MG63 (cell line): ENCODE measurements around the gene FAM111A. TPM values are rescaled to one million over a fixed set of nuclear protein-coding genes. Genes with fewer than 3 reads are reported as not detected.

Source experiments
- DNase-seq: peaks from one replicate; pipeline ENCODE4 v3.0.0-alpha.2; 2020
- H3K27me3 ChIP-seq: fragments of 250-450 bp; sonication (Bioruptor Pico); 2 replicates; pipeline ENCODE4 v1.5.1; 2020; ENCODE audit warnings: mild to moderate bottlenecking, moderate library complexity
- H3K36me3 ChIP-seq: fragments of 250-450 bp; sonication (Bioruptor Pico); 2 replicates; pipeline ENCODE4 v1.5.1; 2020; ENCODE audit warnings: mild to moderate bottlenecking, moderate library complexity
- H3K4me3 ChIP-seq: fragments of 250-450 bp; sonication (Bioruptor Pico); 2 replicates; pipeline ENCODE4 v1.5.1; 2020; ENCODE audit warnings: mild to moderate bottlenecking, moderate library complexity
- H3K9me3 ChIP-seq: fragments of 250-450 bp; sonication (Bioruptor Pico); 2 replicates; pipeline ENCODE4 v1.5.1; 2020; ENCODE audit warnings: mild to moderate bottlenecking, moderate library complexity
- total RNA-seq: library from RNA; depleted of rRNA; stranded (reverse); fragments of >200 nt; shearing (Covaris generic); gene quantifications from 2 replicates; pipeline ENCODE4 v1.2.3, GENCODE V29; 2014; ENCODE audit warnings: low replicate concordance

FAM111A gene
- total RNA-seq, 1 experiment from 2014 or later = 55.0 TPM

DNA sequence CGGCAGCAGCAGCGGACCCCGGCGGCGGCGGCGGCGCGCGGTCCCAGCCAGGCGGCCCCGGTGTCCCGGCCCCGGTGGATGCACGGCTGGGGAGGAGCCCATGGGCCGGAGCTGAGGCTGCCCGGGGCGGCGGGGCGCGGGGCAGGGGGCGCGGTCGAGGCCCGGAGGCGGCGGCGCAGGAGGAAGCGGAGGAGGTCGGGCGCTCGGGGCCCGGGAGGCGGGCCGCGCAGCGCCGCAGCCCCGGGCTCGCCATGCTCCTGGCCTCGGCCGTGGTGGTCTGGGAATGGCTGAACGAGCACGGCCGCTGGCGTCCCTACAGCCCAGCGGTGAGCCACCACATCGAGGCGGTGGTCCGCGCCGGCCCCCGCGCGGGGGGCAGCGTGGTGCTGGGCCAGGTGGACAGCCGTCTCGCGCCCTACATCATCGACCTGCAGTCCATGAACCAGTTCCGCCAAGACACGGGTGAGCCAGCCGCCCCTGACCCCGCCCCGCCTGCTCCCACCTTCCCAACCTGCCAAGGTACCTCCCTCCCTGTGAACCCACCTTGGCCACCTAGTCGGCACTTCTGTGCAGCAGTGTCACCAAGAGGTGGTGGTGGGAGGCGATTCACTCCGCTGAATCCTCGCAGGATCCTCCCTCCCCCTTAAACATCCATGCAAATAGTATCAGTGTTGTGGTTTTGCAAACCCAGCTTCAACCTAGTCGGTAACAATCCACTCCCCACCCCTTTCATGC, 29.9 kb downstream of the FAM111A start:
- H3K36me3 ChIP-seq = peaks cover 30% of the 10 kb centered on the region
- H3K4me3 ChIP-seq = peak overlapping the region; percentile 62
- DNase-seq = peak; percentile 23
- H3K9me3 ChIP-seq = no peaks in the 10 kb centered on the region
- H3K27me3 ChIP-seq = no peaks in the 10 kb centered on the region

DNA sequence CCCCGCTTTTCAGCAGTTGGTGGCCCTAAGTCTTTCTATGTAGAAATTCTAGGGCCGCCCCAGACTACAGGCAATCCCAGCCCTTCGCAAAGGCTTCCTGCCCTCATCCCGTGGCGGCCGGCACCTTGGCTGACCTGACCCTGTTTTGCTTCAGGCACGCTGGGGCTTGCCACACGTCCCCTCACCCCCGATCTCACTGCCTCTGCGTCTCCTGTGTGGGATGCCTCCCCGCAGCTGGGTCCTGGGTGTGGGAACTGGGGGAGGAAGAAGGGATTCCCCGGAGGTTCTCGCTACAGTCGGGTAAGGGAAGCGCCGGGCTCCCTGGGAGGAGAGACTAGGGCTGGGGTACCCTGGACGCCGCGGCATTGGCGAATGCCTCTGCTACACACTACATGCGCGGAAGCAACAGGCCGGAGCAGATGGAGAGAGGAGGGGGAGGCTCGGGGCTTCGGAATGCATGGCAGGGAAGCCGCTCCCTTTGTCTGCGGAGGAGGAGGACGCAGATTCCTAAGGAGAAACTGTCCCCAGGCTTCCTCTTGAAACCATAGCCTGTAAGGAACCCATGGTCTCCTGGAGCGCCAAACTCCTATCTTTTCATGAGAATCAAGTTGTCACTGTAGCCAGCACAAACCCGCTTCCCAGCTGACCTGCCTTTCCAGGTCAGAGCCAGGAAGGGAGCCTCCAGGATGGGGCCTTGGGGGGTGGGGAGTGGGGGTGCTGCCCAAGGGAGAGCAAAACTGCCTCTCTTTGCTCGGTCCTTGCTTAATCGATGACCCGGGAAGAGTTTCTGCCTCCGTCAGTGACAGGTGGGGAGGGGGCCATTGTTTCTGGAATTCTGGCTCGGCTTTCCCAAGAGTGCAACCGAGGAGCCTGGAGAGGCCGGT, 30.7 kb downstream of the FAM111A start:
- peak; percentile 46 for DNase-seq
- Histone ChIP-seq H3K9me3 (no peaks in the 10 kb centered on the region), H3K36me3 (peaks cover 39% of the 10 kb centered on the region), H3K4me3 (peak overlapping the region; percentile 62), H3K27me3 (no peaks in the 10 kb centered on the region)

DNA sequence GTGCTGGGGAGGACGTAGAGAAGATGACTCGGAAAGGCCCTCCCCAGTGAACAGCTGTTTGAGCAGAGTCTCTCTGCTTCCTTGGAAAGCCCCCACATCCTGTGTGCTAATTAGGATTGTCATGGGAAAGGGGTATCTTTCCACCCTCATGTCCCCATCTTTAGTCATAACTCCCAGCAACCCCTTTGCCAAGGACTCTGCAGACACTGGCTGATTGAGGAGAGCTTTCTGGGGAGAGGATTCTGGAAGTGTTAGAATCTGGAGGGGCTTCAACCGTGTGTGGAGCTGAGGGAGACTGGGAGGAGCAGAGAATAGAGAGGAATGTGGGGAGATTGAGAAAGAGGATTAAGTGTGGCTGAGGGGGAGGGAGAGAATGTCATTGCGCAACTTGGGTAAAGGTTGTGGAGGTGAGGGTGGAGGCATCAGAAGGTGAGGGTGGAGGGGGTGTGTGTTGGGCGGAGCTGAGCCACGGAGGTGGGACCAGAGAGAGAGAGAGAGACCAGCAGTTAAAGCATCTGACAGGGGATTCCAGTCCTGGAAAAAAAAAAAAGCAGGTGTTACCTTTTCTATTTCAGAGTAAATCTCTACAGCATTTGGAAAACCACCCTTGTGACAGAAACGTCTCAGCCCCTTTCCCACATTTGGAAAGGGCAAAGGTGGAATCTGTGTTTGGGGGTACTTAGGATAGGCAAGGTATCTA, 31.5 kb downstream of the FAM111A start:
- Histone ChIP-seq H3K27me3 (no peaks in the 10 kb centered on the region), H3K36me3 (peaks cover 46% of the 10 kb centered on the region), H3K4me3 (peak overlapping the region; percentile 62), H3K9me3 (peaks cover under 1% of the 10 kb centered on the region; the same call in 1 of the 2 replicates)
- DNase-seq = peak; percentile 21

DNA sequence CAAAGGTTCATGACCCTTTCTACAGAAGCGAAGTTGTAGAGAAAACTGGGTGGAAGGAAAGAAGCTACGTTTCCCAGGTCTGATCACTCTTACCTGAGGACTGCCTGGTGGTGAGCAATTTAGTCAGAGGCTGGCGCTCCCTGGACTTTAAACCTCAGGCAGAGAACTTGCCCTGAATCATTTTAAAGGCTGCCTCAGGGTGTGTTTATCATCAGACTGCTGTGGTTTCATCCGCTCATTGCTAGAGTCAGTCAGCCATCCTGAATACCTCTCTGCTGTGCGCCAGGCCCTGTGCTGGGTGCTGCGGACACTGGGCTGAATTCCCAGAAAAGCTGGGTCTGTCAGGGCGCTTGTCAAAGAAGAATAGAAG, 32.0 kb downstream of the FAM111A start:
- peak; percentile 65 for DNase-seq
- no peaks in the 10 kb centered on the region for H3K27me3 ChIP-seq
- H3K4me3 ChIP-seq = peak overlapping the region; percentile 62
- peaks cover 52% of the 10 kb centered on the region for H3K36me3 ChIP-seq
- H3K9me3 ChIP-seq = peaks cover 4% of the 10 kb centered on the region; the same call in 1 of the 2 replicates

DNA sequence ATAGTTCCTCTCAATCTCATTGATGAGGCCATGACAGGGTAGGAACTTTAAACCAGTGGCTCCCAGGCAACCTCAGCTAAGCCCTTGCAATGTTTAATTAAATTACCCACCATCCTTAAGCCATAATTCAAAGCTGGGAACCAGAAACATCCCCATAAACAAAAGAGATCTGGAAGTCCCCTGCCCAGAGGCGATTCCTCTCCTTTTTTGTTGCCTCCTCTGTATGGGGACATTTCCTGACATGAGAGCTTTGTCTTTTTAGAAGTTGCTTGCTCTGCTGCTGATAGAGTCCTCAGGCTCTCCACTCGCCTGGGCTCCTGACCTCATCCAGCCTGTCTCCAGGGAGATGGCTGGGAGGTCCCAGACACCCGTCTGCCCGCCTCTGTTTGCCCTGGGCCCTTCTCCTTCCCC, 32.4 kb downstream of the FAM111A start:
- Histone ChIP-seq H3K27me3 (no peaks in the 10 kb centered on the region), H3K9me3 (peaks cover 4% of the 10 kb centered on the region; the same call in 1 of the 2 replicates), H3K4me3 (peak overlapping the region; percentile 62), H3K36me3 (peaks cover 54% of the 10 kb centered on the region)
- DNase-seq = no peak

DNA sequence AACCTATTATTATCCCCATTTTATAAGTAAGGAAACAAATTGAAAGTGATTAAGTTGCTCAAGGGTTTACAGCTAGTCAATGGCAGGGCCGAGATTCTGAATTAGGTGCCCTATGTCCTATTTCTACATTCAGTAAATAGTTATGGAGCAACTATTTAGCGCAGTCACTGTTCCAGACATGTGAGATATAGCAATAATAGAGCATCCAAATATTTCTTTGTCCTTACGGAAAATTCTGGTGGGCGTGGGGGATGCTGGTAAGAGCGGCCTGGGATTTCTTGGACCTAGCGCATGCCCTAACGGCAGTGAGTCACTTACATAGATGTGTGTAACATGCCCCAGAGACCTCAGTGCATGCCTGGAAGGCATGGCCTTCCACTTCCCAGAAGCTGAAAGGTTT, 33.7 kb downstream of the FAM111A start:
- peaks cover 4% of the 10 kb centered on the region; the same call in 1 of the 2 replicates for H3K9me3 ChIP-seq
- H3K27me3 ChIP-seq = no peaks in the 10 kb centered on the region
- peaks cover 55% of the 10 kb centered on the region for H3K36me3 ChIP-seq
- no peak for DNase-seq
- no peak overlapping the region for H3K4me3 ChIP-seq

DNA sequence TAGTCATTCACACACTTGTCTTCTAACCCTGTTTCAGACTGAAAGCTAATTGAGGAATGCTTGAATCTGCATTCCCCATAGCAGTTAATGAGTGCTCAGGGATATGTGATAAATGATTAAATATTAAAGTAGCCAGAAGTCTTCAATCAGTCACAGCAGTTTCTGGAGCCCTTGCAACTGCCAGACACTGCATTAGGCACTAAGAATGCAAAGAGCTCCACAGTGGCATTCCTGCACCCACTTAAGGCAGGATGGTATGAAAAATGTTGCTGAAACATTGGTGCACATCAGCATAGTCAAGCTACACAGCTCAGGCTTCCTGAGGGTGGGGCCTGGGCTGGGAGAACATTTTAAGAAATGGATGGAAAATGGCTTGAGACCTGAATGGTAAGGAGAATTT, 35.7 kb downstream of the FAM111A start:
- H3K36me3 ChIP-seq = peaks cover 76% of the 10 kb centered on the region
- peaks cover 4% of the 10 kb centered on the region; the same call in 1 of the 2 replicates for H3K9me3 ChIP-seq
- no peak for DNase-seq
- H3K27me3 ChIP-seq = no peaks in the 10 kb centered on the region
- no peak overlapping the region for H3K4me3 ChIP-seq

DNA sequence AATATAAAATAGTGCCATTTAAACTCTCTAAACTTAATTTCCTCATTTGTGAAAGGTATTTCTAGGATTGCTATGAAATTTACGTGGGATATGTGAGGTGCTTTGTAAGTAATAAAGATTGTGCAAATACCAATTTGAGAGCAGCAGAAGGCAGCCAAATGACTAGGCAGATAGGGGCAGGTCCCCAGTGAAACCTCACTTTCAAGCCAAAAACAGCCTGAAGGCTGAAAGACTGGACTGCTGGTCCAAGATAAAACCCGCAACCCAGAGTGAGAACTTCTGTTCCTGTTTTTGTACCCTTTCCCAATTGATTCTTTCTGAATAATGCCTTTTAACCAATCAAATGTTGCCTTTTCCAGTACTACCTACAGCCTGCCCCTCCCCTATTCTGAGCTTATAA, 36.5 kb downstream of the FAM111A start:
- peaks cover 79% of the 10 kb centered on the region for H3K36me3 ChIP-seq
- DNase-seq = no peak
- no peaks in the 10 kb centered on the region for H3K27me3 ChIP-seq
- peaks cover 4% of the 10 kb centered on the region; the same call in 1 of the 2 replicates for H3K9me3 ChIP-seq
- H3K4me3 ChIP-seq = no peak overlapping the region

DNA sequence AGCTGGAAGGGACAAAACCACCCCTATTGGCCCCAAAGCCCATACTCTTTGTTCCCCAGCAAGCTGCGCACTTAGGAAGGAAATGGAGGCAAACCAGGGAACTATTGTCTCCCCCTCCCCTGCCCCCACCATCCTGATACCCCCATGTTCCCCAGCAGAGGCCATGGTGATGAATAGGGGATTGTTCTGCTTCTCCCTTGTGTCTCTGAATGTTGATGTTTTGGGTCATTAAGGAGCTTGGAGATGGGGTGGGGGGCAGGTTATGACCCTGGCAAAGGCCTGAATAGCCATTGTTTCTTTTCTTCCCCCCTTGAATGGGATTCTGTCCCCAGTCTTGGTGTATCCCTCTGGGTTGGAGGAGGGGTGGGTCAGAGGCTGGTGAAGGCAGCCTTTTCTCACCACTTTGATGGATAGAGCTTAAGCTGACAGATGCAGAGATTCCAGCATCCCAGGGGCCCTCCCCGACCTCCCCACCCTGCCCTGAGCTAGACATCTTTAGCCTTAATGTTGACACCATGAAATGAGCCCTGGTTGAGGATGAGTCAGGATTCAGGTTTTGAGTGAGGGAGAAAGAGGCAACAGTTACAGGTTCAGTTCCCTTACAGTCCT, 37.6 kb downstream of the FAM111A start:
- Histone ChIP-seq H3K9me3 (peaks cover 4% of the 10 kb centered on the region; the same call in 1 of the 2 replicates), H3K4me3 (no peak overlapping the region), H3K36me3 (peaks cover 87% of the 10 kb centered on the region), H3K27me3 (no peaks in the 10 kb centered on the region)
- DNase-seq = no peak

DNA sequence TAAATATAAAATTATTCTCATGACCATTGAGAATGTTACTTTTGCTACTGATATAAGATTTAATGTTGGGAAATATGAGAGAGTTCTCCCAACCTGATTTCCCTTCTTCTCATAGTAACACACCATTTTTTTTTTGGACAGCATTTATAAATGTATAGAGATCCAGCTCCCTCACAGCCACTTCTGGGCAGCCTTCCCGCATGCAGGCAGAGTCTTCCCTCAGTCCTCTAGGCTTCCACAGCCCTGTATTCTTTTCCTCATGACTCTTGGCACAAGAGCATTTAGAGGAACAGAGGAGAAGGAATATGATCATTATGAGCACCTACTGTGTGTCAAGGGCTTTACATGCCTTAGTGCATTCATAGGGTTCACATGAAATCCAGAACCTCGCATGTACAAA, 38.3 kb downstream of the FAM111A start:
- peaks cover 87% of the 10 kb centered on the region for H3K36me3 ChIP-seq
- no peak overlapping the region for H3K4me3 ChIP-seq
- no peak for DNase-seq
- no peaks in the 10 kb centered on the region for H3K27me3 ChIP-seq
- H3K9me3 ChIP-seq = peaks cover 4% of the 10 kb centered on the region; the same call in 1 of the 2 replicates

DNA sequence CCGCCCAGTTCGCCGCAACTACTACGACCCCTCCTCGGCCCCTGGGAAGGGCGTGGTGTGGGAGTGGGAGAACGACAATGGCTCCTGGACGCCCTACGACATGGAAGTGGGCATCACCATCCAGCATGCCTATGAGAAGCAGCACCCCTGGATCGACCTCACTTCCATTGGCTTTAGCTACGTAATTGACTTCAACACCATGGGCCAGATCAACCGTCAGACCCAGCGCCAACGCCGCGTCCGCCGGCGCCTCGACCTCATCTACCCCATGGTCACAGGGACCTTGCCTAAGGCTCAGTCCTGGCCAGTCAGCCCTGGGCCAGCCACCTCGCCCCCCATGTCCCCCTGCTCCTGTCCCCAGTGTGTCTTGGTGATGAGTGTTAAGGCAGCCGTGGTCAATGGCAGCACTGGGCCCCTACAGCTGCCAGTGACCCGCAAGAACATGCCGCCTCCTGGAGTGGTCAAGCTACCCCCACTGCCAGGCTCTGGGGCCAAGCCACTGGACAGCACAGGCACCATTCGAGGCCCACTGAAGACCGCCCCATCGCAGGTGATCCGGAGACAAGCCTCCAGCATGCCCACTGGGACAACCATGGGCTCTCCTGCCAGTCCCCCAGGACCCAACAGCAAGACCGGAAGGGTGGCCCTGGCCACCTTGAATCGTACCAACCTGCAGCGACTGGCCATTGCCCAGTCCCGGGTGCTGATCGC, 39.2 kb downstream of the FAM111A start:
- no peak for DNase-seq
- H3K4me3 ChIP-seq = no peak overlapping the region
- peaks cover 4% of the 10 kb centered on the region; the same call in 1 of the 2 replicates for H3K9me3 ChIP-seq
- peaks cover 87% of the 10 kb centered on the region for H3K36me3 ChIP-seq
- no peaks in the 10 kb centered on the region for H3K27me3 ChIP-seq

DNA sequence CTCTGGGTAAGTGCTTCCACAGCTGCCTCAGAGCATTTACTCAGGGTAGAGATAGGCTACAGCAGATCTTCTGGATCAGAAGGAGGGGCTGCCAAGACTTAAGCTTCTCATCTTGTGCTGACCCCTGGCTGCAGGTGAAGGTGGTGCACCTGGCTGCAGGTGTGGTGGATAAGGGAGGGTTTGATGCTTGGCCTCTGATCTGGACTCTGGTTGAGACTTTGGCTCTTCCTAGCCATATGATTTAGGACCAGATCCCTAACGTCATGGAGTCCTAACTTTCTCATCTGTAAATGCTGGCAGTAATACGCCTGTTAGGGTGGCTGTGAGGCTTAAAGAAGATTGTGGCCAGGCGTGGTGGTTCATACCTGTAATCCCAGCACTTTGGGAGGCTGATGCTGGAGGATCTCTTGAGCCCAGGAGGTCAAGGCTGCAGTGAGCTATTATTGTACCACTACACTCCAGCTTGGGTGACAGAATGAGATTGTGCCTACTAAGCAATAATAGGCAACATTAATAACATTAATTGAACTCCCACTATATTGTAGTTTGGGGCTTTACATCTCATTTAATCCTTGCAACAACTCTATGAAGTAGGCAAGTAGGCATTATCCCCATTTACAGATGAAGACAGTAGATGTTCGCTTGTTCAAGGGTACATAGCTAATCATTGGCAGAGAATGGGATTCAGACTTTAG, 39.9 kb downstream of the FAM111A start:
- no peak for DNase-seq
- H3K36me3 ChIP-seq = peaks cover 87% of the 10 kb centered on the region

DNA sequence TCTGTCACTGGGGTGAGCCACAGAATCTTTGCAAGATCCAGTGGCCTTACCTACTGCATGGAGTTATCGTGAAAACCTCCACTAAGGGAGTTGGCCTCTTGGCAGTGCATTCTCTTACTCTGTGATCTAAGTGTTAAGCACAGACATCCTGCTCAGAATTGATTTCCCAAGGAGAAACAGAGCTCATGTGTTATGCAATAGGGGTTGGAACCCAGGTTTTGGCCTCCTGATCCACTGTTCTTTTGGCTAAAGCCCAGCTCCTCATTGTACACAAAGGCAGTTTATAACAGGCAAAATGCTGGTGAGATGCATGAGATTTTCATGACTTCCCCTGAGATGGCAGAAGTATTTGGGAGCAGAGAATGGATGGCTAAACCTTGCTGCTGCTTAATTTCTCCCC, 41.1 kb downstream of the FAM111A start:
- Histone ChIP-seq H3K36me3 (peaks cover 87% of the 10 kb centered on the region), H3K27me3 (no peaks in the 10 kb centered on the region), H3K4me3 (no peak overlapping the region), H3K9me3 (peaks cover 4% of the 10 kb centered on the region; the same call in 1 of the 2 replicates)
- peak; percentile 5 for DNase-seq

More for the DNA sequence above, 39.9 kb downstream of the FAM111A start:
- Histone ChIP-seq H3K9me3 (peaks cover 4% of the 10 kb centered on the region; the same call in 1 of the 2 replicates), H3K4me3 (no peak overlapping the region), H3K27me3 (no peaks in the 10 kb centered on the region)

DNA sequence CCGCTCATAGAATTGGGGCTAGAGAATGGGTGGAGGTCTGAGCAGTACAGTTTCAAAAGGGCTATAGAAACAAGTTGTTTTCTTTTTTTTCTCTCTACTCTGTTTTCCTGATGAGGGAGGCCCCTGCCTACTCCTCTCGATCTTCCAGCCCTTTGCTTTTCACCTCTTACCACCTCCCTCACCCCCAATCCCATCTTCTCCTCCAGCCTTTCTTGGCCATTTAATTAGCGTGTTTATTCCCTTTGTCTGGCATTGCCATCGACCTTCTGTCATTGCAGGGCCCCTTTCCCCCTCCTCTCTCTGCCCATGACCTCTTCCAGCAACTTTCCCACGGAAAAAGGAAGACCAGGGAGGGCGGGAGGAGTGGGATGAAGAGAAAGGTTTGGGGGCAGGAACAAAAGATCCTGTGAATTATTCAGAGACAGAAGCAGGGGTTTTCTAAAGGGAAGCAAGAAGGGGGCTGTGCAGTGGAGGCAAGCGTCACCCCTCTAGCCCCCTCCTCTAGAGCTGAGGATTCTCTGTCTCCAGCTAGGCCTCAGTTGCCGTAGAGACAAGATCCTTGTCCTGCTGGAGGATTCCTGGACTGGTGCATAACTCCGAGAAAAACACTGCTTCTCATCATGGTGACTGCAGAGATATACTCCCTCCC, 42.2 kb downstream of the FAM111A start:
- DNase-seq = no peak
- H3K27me3 ChIP-seq = no peaks in the 10 kb centered on the region
- H3K36me3 ChIP-seq = peaks cover 87% of the 10 kb centered on the region
- H3K4me3 ChIP-seq = no peak overlapping the region
- H3K9me3 ChIP-seq = no peaks in the 10 kb centered on the region

DNA sequence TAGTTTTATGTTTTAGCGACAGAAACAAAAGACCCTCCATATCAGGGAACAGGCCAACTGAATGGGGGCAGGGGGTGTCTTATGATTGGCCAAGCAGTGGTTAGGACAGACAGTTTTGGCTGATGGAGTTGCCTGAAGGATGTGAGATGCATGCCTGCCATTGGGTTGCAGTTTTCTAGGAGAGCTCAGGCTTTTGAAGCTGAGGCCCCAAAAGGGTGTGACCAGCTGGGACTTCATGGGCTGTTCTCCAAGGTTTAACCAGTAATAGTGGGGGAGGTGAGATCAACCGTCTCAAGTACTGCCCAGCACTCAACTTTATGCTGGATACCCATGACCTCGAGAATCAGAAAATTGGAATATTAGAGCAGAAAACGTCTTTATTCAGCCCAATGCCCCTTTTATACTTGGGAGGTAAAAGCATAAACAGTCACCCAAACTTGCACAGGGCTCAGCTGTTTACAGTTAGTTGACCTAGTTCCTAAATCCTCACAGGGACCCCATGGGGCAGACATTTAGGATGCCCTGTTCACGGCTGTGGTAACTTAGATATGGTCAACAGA, 42.8 kb downstream of the FAM111A start:
- peaks cover 93% of the 10 kb centered on the region for H3K36me3 ChIP-seq
- no peaks in the 10 kb centered on the region for H3K27me3 ChIP-seq
- no peaks in the 10 kb centered on the region for H3K9me3 ChIP-seq
- no peak for DNase-seq
- no peak overlapping the region for H3K4me3 ChIP-seq
